Lower leg skin (tissue), 4 donors: ENCODE results near the gene TP53I13. TPM values are rescaled to one million over a fixed set of nuclear protein-coding genes. Genes with fewer than 3 reads are reported as not detected.

Source experiments
- DNase-seq, 2 donors: peaks; one replicate each; pipeline ENCODE4 v3.0.0-alpha.2; 2019; ENCODE audit warnings: low spot score in 2 of 2
- H3K4me3 ChIP-seq: fragments of 200-600 bp; sonication (generic); 2 replicates; pipeline ENCODE4 v1.5.1; 2017; ENCODE audit warnings: mild to moderate bottlenecking, low read depth; ENCODE audit not compliant: poor library complexity, severe bottlenecking
- POLR2A ChIP-seq, 2 donors: fragments of 450-650 bp; IDR thresholded peaks; one replicate each; pipeline ENCODE4 v1.6.1; 2016 to 2017; ENCODE audit warnings: antibody characterized with exemption in 2 of 2, mild to moderate bottlenecking in 1 of 2, moderate library complexity in 1 of 2
- WGBS, 2 donors: methylation state at CpG; one replicate each; pipeline ENCODE4 v1.1.5; 2018; 5-methylcytosine and 5-hydroxymethylcytosine counted together
- intact Hi-C: fragments of 100-400 bp; cut with DNase I; formaldehyde crosslinking; loops from one replicate; pipeline ENCODE4 v1.15.0; 2023; ENCODE audit warnings: low total_unique reads
- total RNA-seq, 4 donors: library from RNA; depleted of rRNA; stranded (reverse); fragments of >200 nt; gene quantifications; one replicate each; pipeline ENCODE4 v1.1.0, GENCODE V29; 2016
- TF ChIP-seq, protein P1 (sequence below), 3 donors: fragments of 450-650 bp; IDR thresholded peaks; one replicate each; pipeline ENCODE4 v1.5.1; 2016; ENCODE audit warnings: antibody characterized with exemption in 3 of 3, mild to moderate bottlenecking in 3 of 3, moderate library complexity in 2 of 3

The TP53I13 gene
- total RNA-seq, 4 donors from 2014 or later = 30.2 to 55.8 (median 34.5) TPM

GRCh38 chr17:29613352-29613837 is 44.9 kb downstream of the TP53I13 start:
- 0% methylated on average over 7 to 11 of the region's 50 CpGs for WGBS, 2 donors
- intact Hi-C loops = loop anchor here (5.0 kb wide), 1 partner anchor 36 kb away; no protein-coding TSS in a partner anchor
- TF ChIP-seq POLR2A (IDR thresholded peaks at IDR 0.05) = no peak
- TF ChIP-seq, protein P1, sequence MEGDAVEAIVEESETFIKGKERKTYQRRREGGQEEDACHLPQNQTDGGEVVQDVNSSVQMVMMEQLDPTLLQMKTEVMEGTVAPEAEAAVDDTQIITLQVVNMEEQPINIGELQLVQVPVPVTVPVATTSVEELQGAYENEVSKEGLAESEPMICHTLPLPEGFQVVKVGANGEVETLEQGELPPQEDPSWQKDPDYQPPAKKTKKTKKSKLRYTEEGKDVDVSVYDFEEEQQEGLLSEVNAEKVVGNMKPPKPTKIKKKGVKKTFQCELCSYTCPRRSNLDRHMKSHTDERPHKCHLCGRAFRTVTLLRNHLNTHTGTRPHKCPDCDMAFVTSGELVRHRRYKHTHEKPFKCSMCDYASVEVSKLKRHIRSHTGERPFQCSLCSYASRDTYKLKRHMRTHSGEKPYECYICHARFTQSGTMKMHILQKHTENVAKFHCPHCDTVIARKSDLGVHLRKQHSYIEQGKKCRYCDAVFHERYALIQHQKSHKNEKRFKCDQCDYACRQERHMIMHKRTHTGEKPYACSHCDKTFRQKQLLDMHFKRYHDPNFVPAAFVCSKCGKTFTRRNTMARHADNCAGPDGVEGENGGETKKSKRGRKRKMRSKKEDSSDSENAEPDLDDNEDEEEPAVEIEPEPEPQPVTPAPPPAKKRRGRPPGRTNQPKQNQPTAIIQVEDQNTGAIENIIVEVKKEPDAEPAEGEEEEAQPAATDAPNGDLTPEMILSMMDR (IDR thresholded peaks at IDR 0.05) = peak in 1 of 3 donors; percentile 46
- no peak overlapping the region for H3K4me3 ChIP-seq
- DNase-seq = peak; percentile 91 to 99

DNA sequence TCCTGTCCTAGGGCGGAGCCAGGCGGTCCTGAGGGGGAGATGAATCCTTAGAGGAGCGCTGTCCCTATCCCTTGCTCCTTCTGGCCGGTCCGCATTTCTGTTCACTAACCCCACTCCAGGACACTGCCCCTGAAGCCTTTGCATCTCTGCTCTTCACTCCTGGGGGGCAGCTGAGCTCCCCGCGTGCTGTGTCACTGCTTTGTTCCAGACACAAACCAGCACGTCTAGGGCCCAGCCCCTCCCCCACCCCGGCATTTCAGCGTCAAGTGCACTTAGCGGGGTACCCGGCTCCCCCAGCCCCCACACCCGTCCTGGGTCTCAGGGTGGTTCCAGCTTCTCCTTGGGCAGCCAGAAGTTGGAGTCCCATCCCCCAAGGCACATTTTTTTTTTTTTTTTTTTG is 45.4 kb downstream of the TP53I13 start:
- TF ChIP-seq, protein P1 (IDR thresholded peaks at IDR 0.05) = no peak
- TF ChIP-seq POLR2A (IDR thresholded peaks at IDR 0.05) = no peak
- no peak for DNase-seq
- no peak overlapping the region for H3K4me3 ChIP-seq
- 18 to 35% methylated on average over 13 of the region's 13 CpGs for WGBS, 2 donors
- intact Hi-C loops = loop anchor here (5.0 kb wide), 1 partner anchor 37 kb away; no protein-coding TSS in a partner anchor

DNA sequence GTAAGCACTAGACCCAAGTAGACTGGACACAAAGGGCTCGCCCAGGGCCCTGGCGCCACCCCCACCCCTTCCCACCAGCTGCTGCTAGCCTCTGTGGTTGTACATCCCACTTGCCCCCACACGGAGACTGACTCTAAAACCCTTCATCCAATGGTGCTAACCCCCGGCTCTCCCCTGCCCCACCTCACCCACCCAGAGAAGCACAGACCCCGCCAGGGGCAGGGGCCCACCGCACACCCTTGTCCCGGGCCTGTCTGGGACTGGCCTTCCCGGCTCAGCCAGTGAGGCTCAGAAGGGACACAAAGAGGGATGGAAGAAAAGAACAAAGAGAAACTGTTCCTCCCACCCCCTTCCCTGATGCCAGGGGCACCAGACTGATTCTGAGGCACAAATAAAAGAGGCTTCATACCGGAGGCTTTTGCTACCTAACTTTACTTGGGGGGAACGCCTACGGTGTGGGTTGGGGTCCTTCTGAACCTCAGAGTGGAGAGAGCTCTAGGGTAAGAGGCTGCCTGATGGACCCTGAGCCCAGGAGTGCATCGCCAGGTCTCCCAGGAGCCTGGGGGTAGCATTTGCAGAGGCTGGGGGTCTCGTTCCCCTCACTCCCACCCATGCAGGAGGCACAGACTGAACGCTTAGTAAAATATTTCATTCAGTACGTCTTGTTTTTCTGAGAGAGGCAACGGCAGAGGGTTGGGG is 46.0 kb downstream of the TP53I13 start:
- no peak overlapping the region for H3K4me3 ChIP-seq
- intact Hi-C loops = loop anchor here (5.0 kb wide), 1 partner anchor 37 kb away; no protein-coding TSS in a partner anchor
- 48 to 54% methylated on average over 16 of the region's 16 CpGs for WGBS, 2 donors
- DNase-seq = no peak
- no peak for TF ChIP-seq POLR2A (IDR thresholded peaks at IDR 0.05)
- TF ChIP-seq, protein P1 (IDR thresholded peaks at IDR 0.05) = no peak

DNA sequence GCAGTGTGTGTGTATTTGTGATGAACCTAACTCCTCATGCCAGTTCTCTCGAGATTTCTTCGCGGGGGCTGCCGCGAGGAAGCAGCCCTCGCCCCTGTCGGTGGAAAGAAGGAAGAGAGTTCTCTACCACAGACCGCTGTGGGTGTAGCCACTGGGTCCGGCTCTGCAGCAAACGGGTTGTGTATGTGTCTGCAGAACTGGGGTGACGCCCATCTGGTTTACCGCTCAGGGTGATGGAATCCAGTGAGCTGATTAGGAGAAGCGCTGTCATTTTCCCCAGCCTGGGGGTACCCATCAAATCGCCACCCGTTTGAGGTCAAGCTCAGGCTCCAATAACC is 46.5 kb downstream of the TP53I13 start:
- intact Hi-C loops = no loop called here
- TF ChIP-seq, protein P1 (IDR thresholded peaks at IDR 0.05) = no peak
- TF ChIP-seq POLR2A (IDR thresholded peaks at IDR 0.05) = no peak
- H3K4me3 ChIP-seq = no peak overlapping the region
- peak; percentile 58 to 91 for DNase-seq
- 10 to 21% methylated on average over 13 to 15 of the region's 15 CpGs for WGBS, 2 donors

- 5 to 7% methylated on average over 44 to 59 of the region's 74 CpGs for whole genome bisulfite sequencing, 2 donors
- intact Hi-C loops = no loop called here
- DNase-seq = peak; percentile 86 to 97
Measured at GRCh38 chr17:29615492-29616299, 47.2 kb downstream of the TP53I13 start.

More at GRCh38 chr17:29615492-29616299, 47.2 kb downstream of the TP53I13 start:
- no peak overlapping the region for H3K4me3 ChIP-seq
- no peak for TF ChIP-seq POLR2A (IDR thresholded peaks at IDR 0.05)
- TF ChIP-seq, protein P1 (IDR thresholded peaks at IDR 0.05) = no peak
